Keratinocyte (primary cell): ENCODE measurements around the gene ZNF555.

Source experiments
- EZH2 ChIP-seq: IDR thresholded peaks from one replicate; pipeline ENCODE4 v1.6.1; 2012; ENCODE audit warnings: inconsistent platforms, mild to moderate bottlenecking, low read length, moderate library complexity
- TF ChIP-seq, protein P1 (sequence below), 3 experiments: IDR thresholded peaks in 1 of 3; conservative IDR thresholded peaks in 1 of 3; optimal IDR thresholded peaks in 1 of 3; 2 replicates in 2 of 3; 3 replicates in 1 of 3; pipeline versions ENCODE3 to v1.5.1; 2011; ENCODE audit warnings: low read length in 3 of 3, mild to moderate bottlenecking in 3 of 3, moderate library complexity in 2 of 3, control low read depth in 1 of 3, inconsistent platforms in 1 of 3; ENCODE audit not compliant: insufficient read depth in 2 of 3; ENCODE audit errors: extremely low read depth in 1 of 3

DNA sequence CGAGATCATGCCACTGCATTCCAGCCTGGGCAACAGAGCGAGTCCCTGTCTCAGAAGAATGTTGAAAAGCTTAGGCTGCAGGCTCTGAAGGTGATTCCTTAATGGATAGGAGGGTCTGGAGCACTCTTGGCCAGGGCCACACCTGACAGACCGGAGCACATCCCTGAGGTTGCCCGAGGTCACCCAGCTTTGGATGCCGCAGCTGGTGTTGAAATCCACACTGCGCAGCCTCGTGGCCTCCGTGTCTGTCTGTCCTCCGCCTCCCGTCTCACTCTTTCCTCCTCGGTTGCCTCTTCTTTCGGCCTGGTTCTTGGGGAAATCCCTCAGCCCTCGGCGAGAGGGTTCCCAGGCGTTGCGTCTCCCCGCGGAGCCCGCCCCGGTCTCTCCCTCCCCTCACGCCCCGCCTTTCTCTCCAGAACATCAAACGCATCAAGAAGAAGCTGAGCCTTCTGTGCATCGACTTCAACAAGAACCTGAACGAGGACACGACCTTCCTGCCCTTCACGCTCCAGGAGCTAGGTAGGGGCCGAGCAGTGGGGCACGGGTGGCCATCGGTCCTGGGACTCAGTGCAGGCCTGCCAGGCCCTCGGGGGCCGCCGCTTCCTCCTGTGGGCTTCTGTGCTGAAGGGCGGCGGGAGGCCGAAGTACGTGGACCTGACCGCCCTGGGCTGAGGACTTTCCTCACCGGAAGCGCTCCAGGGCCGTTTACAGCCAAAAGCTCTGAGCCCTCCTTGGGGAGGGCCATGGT is 41.8 kb upstream of the ZNF555 start:
- TF ChIP-seq, protein P1, sequence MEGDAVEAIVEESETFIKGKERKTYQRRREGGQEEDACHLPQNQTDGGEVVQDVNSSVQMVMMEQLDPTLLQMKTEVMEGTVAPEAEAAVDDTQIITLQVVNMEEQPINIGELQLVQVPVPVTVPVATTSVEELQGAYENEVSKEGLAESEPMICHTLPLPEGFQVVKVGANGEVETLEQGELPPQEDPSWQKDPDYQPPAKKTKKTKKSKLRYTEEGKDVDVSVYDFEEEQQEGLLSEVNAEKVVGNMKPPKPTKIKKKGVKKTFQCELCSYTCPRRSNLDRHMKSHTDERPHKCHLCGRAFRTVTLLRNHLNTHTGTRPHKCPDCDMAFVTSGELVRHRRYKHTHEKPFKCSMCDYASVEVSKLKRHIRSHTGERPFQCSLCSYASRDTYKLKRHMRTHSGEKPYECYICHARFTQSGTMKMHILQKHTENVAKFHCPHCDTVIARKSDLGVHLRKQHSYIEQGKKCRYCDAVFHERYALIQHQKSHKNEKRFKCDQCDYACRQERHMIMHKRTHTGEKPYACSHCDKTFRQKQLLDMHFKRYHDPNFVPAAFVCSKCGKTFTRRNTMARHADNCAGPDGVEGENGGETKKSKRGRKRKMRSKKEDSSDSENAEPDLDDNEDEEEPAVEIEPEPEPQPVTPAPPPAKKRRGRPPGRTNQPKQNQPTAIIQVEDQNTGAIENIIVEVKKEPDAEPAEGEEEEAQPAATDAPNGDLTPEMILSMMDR (optimal IDR thresholded peaks at IDR 0.05 in 1 of 3, IDR thresholded peaks at IDR 0.05 in 1 of 3, conservative IDR thresholded peaks at IDR 0.05 in 1 of 3; ENCODE audit: extremely low read depth in 1 of 3, insufficient read depth in 2 of 3, low read length in 3 of 3) = no peak
- no peak for TF ChIP-seq EZH2
